OCI-LY7 (cell line): Measurements from ENCODE around the gene CIDEA.

Experiments used
- EZH2phosphoT487 ChIP-seq: fragments of 200-600 bp; sonication (generic); IDR thresholded peaks from 2 replicates; pipeline ENCODE4 v1.6.1; 2018; ENCODE audit warnings: low read depth, borderline replicate concordance, mild to moderate bottlenecking, mixed run types, antibody characterized with exemption, low read length, moderate library complexity, mixed read lengths
- TF ChIP-seq, protein P1 (sequence below): fragments of 200-600 bp; sonication (generic); conservative IDR thresholded peaks from 2 replicates; pipeline ENCODE4 v1.5.1; 2014; ENCODE audit warnings: mild to moderate bottlenecking, antibody characterized with exemption, low read length, moderate library complexity, mixed read lengths

- TF ChIP-seq, protein P1, sequence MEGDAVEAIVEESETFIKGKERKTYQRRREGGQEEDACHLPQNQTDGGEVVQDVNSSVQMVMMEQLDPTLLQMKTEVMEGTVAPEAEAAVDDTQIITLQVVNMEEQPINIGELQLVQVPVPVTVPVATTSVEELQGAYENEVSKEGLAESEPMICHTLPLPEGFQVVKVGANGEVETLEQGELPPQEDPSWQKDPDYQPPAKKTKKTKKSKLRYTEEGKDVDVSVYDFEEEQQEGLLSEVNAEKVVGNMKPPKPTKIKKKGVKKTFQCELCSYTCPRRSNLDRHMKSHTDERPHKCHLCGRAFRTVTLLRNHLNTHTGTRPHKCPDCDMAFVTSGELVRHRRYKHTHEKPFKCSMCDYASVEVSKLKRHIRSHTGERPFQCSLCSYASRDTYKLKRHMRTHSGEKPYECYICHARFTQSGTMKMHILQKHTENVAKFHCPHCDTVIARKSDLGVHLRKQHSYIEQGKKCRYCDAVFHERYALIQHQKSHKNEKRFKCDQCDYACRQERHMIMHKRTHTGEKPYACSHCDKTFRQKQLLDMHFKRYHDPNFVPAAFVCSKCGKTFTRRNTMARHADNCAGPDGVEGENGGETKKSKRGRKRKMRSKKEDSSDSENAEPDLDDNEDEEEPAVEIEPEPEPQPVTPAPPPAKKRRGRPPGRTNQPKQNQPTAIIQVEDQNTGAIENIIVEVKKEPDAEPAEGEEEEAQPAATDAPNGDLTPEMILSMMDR, result peak; percentile 34; the same call in 1 of the 2 replicates
- no peak for TF ChIP-seq EZH2phosphoT487
Measured at GRCh38 chr18:12283256-12283655, 29.1 kb downstream of the CIDEA start.
